Sigmoid colon (tissue), 3 donors: ENCODE data around the gene MPND.

Experiments
- CTCF ChIP-seq, 4 experiments: fragments of 450-650 bp in 3 of 4; fragments of 200-600 bp in 1 of 4; IDR thresholded peaks; one replicate each; pipeline ENCODE4 v1.5.1; 2016 to 2019; ENCODE audit warnings: antibody characterized with exemption in 4 of 4, mild to moderate bottlenecking in 3 of 4, moderate library complexity in 2 of 4
- POLR2A ChIP-seq, 2 donors: fragments of 450-650 bp; IDR thresholded peaks; one replicate each; pipeline ENCODE4 v1.6.1; 2016; ENCODE audit warnings: antibody characterized with exemption in 2 of 2, mild to moderate bottlenecking in 2 of 2, moderate library complexity in 2 of 2

- TF ChIP-seq CTCF (IDR thresholded peaks at IDR 0.05) (no peak), POLR2A (IDR thresholded peaks at IDR 0.05) (no peak)
These were observed 19.7 kb upstream of the MPND start for GRCh38 chr19:4323692-4324091.
